Ascending aorta (tissue), 2 donors: ENCODE results near the gene HTR4. TPM values are rescaled to one million over a fixed set of nuclear protein-coding genes. Genes with fewer than 3 reads are reported as not detected.

Experiments used
- DNase-seq, 2 donors: peaks; one replicate each; pipeline ENCODE4 v3.0.0-alpha.2; 2019; ENCODE audit warnings: low spot score in 2 of 2
- H3K27ac ChIP-seq, 2 donors: fragments of 200-600 bp; sonication (generic); one replicate each; pipeline ENCODE4 v1.5.1; 2016 to 2017; ENCODE audit warnings: mild to moderate bottlenecking in 1 of 2
- H3K27me3 ChIP-seq: fragments of 200-600 bp; sonication (generic); one replicate; pipeline ENCODE4 v1.5.1; 2017
- H3K36me3 ChIP-seq, 2 donors: fragments of 200-600 bp; sonication (generic); one replicate each; pipeline ENCODE4 v1.5.1; 2016
- H3K4me1 ChIP-seq, 2 donors: fragments of 200-600 bp; sonication (generic); one replicate each; pipeline ENCODE4 v1.5.1; 2016 to 2017; ENCODE audit warnings: mild to moderate bottlenecking in 1 of 2
- H3K4me3 ChIP-seq, 2 donors: fragments of 200-600 bp; sonication (generic); one replicate each; pipeline ENCODE4 v1.5.1; 2016 to 2017; ENCODE audit warnings: mild to moderate bottlenecking in 1 of 2
- H3K9me3 ChIP-seq, 2 donors: fragments of 200-600 bp; sonication (generic); one replicate each; pipeline ENCODE4 v1.5.1; 2016
- CTCF ChIP-seq, 3 experiments: fragments of 200-600 bp in 2 of 3; fragments of 450-650 bp in 1 of 3; sonication (generic) in 2 of 3; IDR thresholded peaks; one replicate each; pipeline ENCODE4 v1.5.1; 2016 to 2019; ENCODE audit warnings: antibody characterized with exemption in 3 of 3, mild to moderate bottlenecking in 1 of 3, moderate library complexity in 1 of 3
- intact Hi-C: fragments of 100-400 bp; cut with DNase I; formaldehyde crosslinking; loops from one replicate; pipeline ENCODE4 v1.15.1; 2023
- total RNA-seq: library from RNA; depleted of rRNA; stranded (reverse); fragments of >200 nt; gene quantifications from one replicate; pipeline ENCODE4 v1.1.0, GENCODE V29; 2016

The HTR4 gene
- total RNA-seq, 1 donor from 2014 or later, result 0.21 TPM

GRCh38 chr5:148640471-148640870, 13.9 kb downstream of the HTR4 start:
- intact Hi-C loops, result no loop called here
- no peak for TF ChIP-seq CTCF (IDR thresholded peaks at IDR 0.05)
- no peak overlapping the region for H3K4me3 ChIP-seq
- no peak overlapping the region for H3K27ac ChIP-seq
- no peaks in the 10 kb centered on the region for H3K4me1 ChIP-seq
- DNase-seq, result no peak
- no peaks in the 10 kb centered on the region for H3K27me3 ChIP-seq
- no peaks in the 10 kb centered on the region for H3K36me3 ChIP-seq
- H3K9me3 ChIP-seq, result no peaks in the 10 kb centered on the region

- TF ChIP-seq CTCF (IDR thresholded peaks at IDR 0.05), result no peak
- Histone ChIP-seq H3K36me3 (no peaks in the 10 kb centered on the region), H3K27ac (no peak overlapping the region), H3K9me3 (no peaks in the 10 kb centered on the region), H3K4me3 (no peak overlapping the region), H3K4me1 (no peaks in the 10 kb centered on the region), H3K27me3 (no peaks in the 10 kb centered on the region)
- intact Hi-C loops, result no loop called here
- DNase-seq, result no peak
These were observed 15.2 kb downstream of the HTR4 start for GRCh38 chr5:148639081-148639480.

- no peaks in the 10 kb centered on the region for H3K27me3 ChIP-seq
- H3K4me3 ChIP-seq, result no peak overlapping the region
- TF ChIP-seq CTCF (IDR thresholded peaks at IDR 0.05), result no peak
- no peak for DNase-seq
- no peaks in the 10 kb centered on the region for H3K4me1 ChIP-seq
- H3K27ac ChIP-seq, result no peak overlapping the region
- H3K9me3 ChIP-seq, result no peaks in the 10 kb centered on the region
- intact Hi-C loops, result no loop called here
- no peaks in the 10 kb centered on the region for H3K36me3 ChIP-seq
These were observed 18.0 kb downstream of the HTR4 start for GRCh38 chr5:148636353-148636752.

GRCh38 chr5:148635321-148636083, 18.8 kb downstream of the HTR4 start:
- H3K36me3 ChIP-seq, result no peaks in the 10 kb centered on the region
- intact Hi-C loops, result no loop called here
- no peak for DNase-seq
- no peaks in the 10 kb centered on the region for H3K9me3 ChIP-seq
- no peaks in the 10 kb centered on the region for H3K27me3 ChIP-seq
- TF ChIP-seq CTCF (IDR thresholded peaks at IDR 0.05), result no peak
- H3K4me1 ChIP-seq, result no peaks in the 10 kb centered on the region
- H3K27ac ChIP-seq, result no peak overlapping the region
- no peak overlapping the region for H3K4me3 ChIP-seq

GRCh38 chr5:148633067-148633377, 21.3 kb downstream of the HTR4 start:
- TF ChIP-seq CTCF (IDR thresholded peaks at IDR 0.05), result no peak
- Histone ChIP-seq H3K9me3 (no peaks in the 10 kb centered on the region), H3K27me3 (no peaks in the 10 kb centered on the region), H3K4me1 (no peaks in the 10 kb centered on the region), H3K4me3 (no peak overlapping the region), H3K36me3 (no peaks in the 10 kb centered on the region), H3K27ac (no peak overlapping the region)
- intact Hi-C loops, result no loop called here
- no peak for DNase-seq
